HepG2 (cell line): ENCODE measurements around the gene PAPSS1. TPM values are rescaled to one million over a fixed set of nuclear protein-coding genes. Genes with fewer than 3 reads are reported as not detected.
A peak's percentile ranks its signal among the peaks of the same experiment; 100 is the strongest.

Source experiments
- ARNT2 ChIP-seq: sonication (generic); formaldehyde crosslinking; IDR thresholded peaks from 2 replicates; pipeline ENCODE4 v1.8.0; 2022; ENCODE audit warnings: mild to moderate bottlenecking, low read depth, missing genetic modification reagents, moderate library complexity
- BRF2 ChIP-seq: sonication (generic); formaldehyde crosslinking; IDR thresholded peaks from 2 replicates; pipeline ENCODE4 v1.8.1; 2022; ENCODE audit warnings: mild to moderate bottlenecking, missing genetic modification reagents
- CSRNP1 ChIP-seq: sonication (generic); formaldehyde crosslinking; IDR thresholded peaks from 2 replicates; pipeline ENCODE4 v1.8.1; 2023; ENCODE audit warnings: mild to moderate bottlenecking, missing genetic modification reagents
- GFI1 ChIP-seq: sonication (generic); formaldehyde crosslinking; IDR thresholded peaks from 2 replicates; pipeline ENCODE4 v1.5.0; 2020; ENCODE audit warnings: missing genetic modification reagents, mild to moderate bottlenecking, borderline replicate concordance
- KAT8 ChIP-seq: IDR thresholded peaks from 2 replicates; pipeline ENCODE4 v1.6.1; 2016; ENCODE audit warnings: missing genetic modification reagents, missing compliant biosample characterization
- KDM2A ChIP-seq: sonication (generic); formaldehyde crosslinking; IDR thresholded peaks from 2 replicates; pipeline ENCODE4 v1.4.0; 2020; ENCODE audit warnings: low read depth, missing genetic modification reagents, borderline replicate concordance
- NBN ChIP-seq: fragments of 450-650 bp; conservative IDR thresholded peaks from 2 replicates; pipeline ENCODE4 v1.6.1; 2017
- NCOA2 ChIP-seq: sonication (generic); formaldehyde crosslinking; IDR thresholded peaks from 2 replicates; pipeline ENCODE4 v1.8.0; 2022; ENCODE audit warnings: inconsistent platforms
- RAD51 ChIP-seq: fragments of 450-650 bp; IDR thresholded peaks from 2 replicates; pipeline ENCODE4 v1.6.1; 2016; ENCODE audit warnings: borderline replicate concordance
- RERE ChIP-seq: IDR thresholded peaks from 2 replicates; pipeline ENCODE4 v1.6.1; 2016; ENCODE audit warnings: low read depth, missing genetic modification reagents, missing compliant biosample characterization
- SOX13 ChIP-seq, 3 experiments: fragments of 450-650 bp in 1 of 3; sonication (generic) in 1 of 3; formaldehyde crosslinking in 1 of 3; IDR thresholded peaks in 2 of 3; conservative IDR thresholded peaks in 1 of 3; 2 replicates each; pipeline versions ENCODE4 v1.5.0 to v1.6.1; 2016 to 2020; ENCODE audit warnings: antibody characterized with exemption in 1 of 3, mild to moderate bottlenecking in 1 of 3, missing compliant biosample characterization in 1 of 3, missing genetic modification reagents in 1 of 3, moderate library complexity in 1 of 3
- TOE1 ChIP-seq: sonication (generic); formaldehyde crosslinking; IDR thresholded peaks from 2 replicates; pipeline ENCODE4 v1.4.0; 2020; ENCODE audit warnings: mild to moderate bottlenecking, missing genetic modification reagents
- ZBTB42 ChIP-seq: sonication (generic); formaldehyde crosslinking; IDR thresholded peaks from 2 replicates; pipeline ENCODE4 v1.5.0; 2020; ENCODE audit warnings: mild to moderate bottlenecking, missing genetic modification reagents
- ZNF670 ChIP-seq: sonication (generic); formaldehyde crosslinking; IDR thresholded peaks from 2 replicates; pipeline ENCODE4 v1.8.0; 2022; ENCODE audit warnings: mild to moderate bottlenecking, missing genetic modification reagents, borderline replicate concordance
- ZSCAN30 ChIP-seq: sonication (generic); formaldehyde crosslinking; IDR thresholded peaks from 2 replicates; pipeline ENCODE4 v1.5.0; 2020; ENCODE audit warnings: mild to moderate bottlenecking, missing genetic modification reagents
- polyA plus RNA-seq, 8 experiments: library from polyadenylated mRNA; depleted of rRNA in 3 of 8; stranded (reverse) in 7 of 8; unstranded in 1 of 8; fragments of >200 nt; fragmentation: Illumina TruSeq in 4 of 8; extraction: Trizol in 4 of 8; gene quantifications; 2 replicates each; pipeline versions ENCODE4 v1.2.1 to v1.2.3, GENCODE V29; 2011 to 2016; ENCODE audit warnings: low read depth in 4 of 8, missing spikeins in 1 of 8, mixed read lengths in 1 of 8; ENCODE audit not compliant: insufficient read depth in 1 of 8
- total RNA-seq, 5 experiments: library from RNA; depleted of rRNA; stranded (reverse); fragments of >200 nt; fragmentation: Illumina TruSeq; extraction: Trizol; gene quantifications; 2 replicates each; pipeline ENCODE4 v1.2.3, GENCODE V29; 2016; ENCODE audit warnings: low read depth in 1 of 5
- TF ChIP-seq, protein P1 (sequence below): sonication (generic); formaldehyde crosslinking; IDR thresholded peaks from 2 replicates; pipeline ENCODE4 v1.4.0; 2020; ENCODE audit warnings: missing genetic modification reagents, borderline replicate concordance

PAPSS1 gene
- total and polyA plus RNA-seq, 2 of the 13 experiments (the other 11 are each of a cell fraction or from before 2014, with no cell fraction given) = 105 to 126 TPM

DNA sequence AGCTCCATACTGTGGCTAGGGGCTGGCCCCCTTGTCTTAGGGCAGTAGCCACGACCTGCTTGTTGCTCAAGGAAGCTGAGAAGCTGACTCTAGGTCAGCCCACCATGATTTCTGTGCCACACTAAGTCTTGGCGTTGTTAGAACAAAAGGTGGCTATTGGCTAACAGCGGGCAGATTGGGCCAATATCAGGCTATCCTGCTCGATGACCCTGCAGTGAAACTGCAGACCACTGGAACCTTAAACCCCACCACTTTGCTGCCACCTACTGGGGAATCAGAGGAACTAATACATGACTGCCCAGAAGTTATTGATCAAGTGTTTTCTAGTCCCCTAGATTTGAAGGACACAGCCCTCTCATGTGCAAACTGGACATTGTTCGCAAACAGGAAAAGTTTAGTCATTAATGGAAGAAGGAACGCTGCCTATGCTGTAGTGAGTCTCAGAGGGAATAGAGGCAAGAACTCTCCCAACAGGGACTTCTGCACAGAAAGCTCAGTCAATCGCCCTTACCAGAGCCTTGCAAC, 17.0 kb upstream of the PAPSS1 start (continued):
- TF ChIP-seq RERE (no peak), CSRNP1 (no peak), ARNT2 (CRISPR knock-in tag) (0 out of 2 replicates have a peak, but pooled peaks have one; percentile 35), KAT8 (peak; percentile 60; the same call in 1 of the 2 replicates), RAD51 (no peak), TOE1 (0 out of 2 replicates have a peak, but pooled peaks have one; percentile 23), ZNF670 (CRISPR knock-in tag) (peak; percentile 57; the same call in 1 of the 2 replicates), ZSCAN30 (CRISPR knock-in tag) (no peak), ZBTB42 (CRISPR knock-in tag) (no peak), BRF2 (peak; percentile 36; the same call in 1 of the 2 replicates), NCOA2 (peak; percentile 50; the same call in 1 of the 2 replicates), GFI1 (CRISPR knock-in tag) (peak; percentile 41; the same call in 1 of the 2 replicates), SOX13 (IDR thresholded peaks at IDR 0.05) (no peak), SOX13 (CRISPR knock-in tag; conservative IDR thresholded peaks at IDR 0.05 in 1 of 2, IDR thresholded peaks at IDR 0.05 in 1 of 2) (0 out of 4 replicates have a peak, but pooled peaks of 1 of the 2 experiments have one; percentile 32), KDM2A (peak; percentile 47; the same call in 1 of the 2 replicates), NBN (no peak)
- TF ChIP-seq, protein P1, sequence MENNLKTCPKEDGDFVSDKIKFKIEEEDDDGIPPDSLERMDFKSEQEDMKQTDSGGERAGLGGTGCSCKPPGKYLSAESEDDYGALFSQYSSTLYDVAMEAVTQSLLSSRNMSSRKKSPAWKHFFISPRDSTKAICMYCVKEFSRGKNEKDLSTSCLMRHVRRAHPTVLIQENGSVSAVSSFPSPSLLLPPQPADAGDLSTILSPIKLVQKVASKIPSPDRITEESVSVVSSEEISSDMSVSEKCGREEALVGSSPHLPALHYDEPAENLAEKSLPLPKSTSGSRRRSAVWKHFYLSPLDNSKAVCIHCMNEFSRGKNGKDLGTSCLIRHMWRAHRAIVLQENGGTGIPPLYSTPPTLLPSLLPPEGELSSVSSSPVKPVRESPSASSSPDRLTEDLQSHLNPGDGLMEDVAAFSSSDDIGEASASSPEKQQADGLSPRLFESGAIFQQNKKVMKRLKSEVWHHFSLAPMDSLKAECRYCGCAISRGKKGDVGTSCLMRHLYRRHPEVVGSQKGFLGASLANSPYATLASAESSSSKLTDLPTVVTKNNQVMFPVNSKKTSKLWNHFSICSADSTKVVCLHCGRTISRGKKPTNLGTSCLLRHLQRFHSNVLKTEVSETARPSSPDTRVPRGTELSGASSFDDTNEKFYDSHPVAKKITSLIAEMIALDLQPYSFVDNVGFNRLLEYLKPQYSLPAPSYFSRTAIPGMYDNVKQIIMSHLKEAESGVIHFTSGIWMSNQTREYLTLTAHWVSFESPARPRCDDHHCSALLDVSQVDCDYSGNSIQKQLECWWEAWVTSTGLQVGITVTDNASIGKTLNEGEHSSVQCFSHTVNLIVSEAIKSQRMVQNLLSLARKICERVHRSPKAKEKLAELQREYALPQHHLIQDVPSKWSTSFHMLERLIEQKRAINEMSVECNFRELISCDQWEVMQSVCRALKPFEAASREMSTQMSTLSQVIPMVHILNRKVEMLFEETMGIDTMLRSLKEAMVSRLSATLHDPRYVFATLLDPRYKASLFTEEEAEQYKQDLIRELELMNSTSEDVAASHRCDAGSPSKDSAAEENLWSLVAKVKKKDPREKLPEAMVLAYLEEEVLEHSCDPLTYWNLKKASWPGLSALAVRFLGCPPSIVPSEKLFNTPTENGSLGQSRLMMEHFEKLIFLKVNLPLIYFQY (CRISPR knock-in tag) = 0 out of 2 replicates have a peak, but pooled peaks have one; percentile 35
